Stimulated activated CD4-positive, alpha-beta T cell treated with anti-CD3 and anti-CD28 coated beads, Interleukin-12 subunit alpha, Interleukin-12 subunit beta, amount 100 ng/mL, for 48 hours (primary cell): ENCODE results near the gene MNAT1.
A peak's percentile ranks its signal among the peaks of the same experiment; 100 is the strongest.
"Not testable (repeated sequence)": the region's sequence is repeated elsewhere in the genome, so short reads cannot be mapped to it uniquely, and the experiment has no call there.

ENCODE experiments used
- DNase-seq, 3 donors: peaks; one replicate each; pipeline ENCODE4 v3.0.0-alpha.2; 2020; ENCODE audit warnings: low read depth in 2 of 3, low spot score in 1 of 3

MNAT1 gene

GRCh38 chr14:60734465-60735242 lies at the start of gene MNAT1:
TSS of gene MNAT1 (plus strand) at chr14:60734761. CDS start at chr14:60734863, 102 bp downstream.
- DNase-seq = peak; percentile 63 to 80 (median 70)

- no peak for DNase-seq
These were observed 47.7 kb upstream of the MNAT1 start for GRCh38 chr14:60686865-60687264.

DNA sequence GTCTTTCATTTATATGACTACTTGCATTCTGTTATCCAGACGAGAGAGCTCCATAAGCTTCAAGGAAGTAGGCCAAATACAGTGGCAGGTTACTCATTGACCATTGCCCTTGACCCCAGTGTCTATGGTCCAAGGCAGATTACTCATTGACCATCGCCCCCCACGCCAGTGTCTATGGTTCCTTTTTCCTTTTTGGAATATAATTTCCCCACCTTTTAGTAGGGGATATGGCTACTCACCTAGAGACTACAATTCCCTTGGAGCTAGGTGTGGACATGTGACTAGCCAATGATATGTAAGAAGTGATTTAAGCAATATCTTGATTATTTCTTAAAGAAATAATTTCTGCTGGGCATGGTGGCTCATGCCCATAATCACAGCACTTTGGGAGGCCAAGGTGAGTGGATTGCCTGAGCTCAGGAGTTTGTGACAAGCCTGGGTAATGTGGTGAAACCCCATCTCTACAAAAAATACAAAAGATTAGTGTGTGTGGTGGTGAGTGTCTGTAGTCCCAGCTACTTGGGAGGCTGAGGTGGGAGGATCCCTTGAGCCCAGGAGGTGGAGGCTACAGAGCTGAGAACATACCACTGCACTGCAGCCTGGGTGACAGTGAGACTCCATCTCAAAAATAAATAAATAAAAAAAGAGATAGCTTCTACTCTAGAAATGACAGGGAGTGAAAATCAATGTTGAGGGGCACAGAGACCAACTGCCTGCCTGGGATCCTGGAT lies 43.0 kb upstream of the MNAT1 start:
- DNase-seq = no peak

GRCh38 chr14:60695327-60695726 lies 39.2 kb upstream of the MNAT1 start:
- no peak for DNase-seq

DNA sequence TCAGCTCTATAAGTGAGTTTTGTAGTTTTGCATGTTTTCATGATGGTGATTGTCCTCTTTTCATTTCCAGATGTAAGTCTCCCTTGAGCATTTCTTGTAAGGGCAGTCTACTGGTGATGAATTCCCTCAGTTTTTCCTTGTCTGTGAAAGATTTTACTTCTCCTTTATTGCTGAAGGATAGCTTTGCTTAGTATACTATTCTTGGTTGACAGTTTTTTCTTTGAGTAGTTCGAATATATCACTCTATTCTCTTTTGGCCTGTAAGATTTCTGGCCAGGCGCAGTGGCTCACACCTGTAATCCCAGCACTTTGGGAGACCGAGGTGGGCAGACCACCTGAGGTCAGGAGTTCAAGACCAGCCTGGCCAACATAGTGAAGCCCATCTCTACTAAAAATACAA lies 34.0 kb upstream of the MNAT1 start:
- no peak for DNase-seq

DNA sequence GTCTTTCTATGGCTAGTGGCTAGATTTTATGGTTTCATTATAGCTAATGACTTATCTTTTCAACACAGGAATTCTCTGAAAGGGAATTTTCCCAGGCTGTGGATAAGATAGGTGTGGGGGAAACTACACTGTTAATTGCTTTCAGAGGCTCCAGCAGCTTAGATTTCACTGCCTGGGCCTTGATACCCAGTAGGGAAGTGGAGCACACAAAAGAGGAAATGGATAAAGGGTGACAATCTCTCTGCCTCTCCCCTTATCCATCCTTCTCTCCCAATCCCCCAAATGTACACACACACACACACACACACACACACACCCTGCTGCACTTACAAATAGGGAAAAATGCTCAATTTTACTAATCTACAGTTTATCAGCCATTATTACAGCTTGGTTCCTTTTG lies 29.5 kb upstream of the MNAT1 start:
- DNase-seq = no peak

DNA sequence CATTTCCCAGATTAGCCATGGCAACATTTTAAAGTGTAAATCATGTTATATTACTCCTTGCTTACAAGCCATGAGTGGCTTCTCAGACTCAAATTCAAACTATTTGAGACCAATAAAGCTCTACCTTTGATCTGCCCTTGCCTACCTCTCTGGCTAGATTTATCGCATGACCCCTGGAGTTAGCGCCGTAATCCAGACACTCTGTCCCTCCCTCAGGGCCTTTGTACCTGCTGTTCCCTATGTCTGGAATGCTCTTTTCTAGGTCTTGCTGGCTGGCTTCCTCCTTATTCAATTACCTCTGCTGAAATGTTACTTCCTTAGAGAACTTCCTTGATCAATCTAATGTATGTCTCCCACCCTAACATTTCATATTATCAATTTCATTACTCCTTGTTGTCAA lies 26.7 kb upstream of the MNAT1 start:
- no peak for DNase-seq

GRCh38 chr14:60710494-60710893 lies 24.1 kb upstream of the MNAT1 start:
- no peak for DNase-seq

DNA sequence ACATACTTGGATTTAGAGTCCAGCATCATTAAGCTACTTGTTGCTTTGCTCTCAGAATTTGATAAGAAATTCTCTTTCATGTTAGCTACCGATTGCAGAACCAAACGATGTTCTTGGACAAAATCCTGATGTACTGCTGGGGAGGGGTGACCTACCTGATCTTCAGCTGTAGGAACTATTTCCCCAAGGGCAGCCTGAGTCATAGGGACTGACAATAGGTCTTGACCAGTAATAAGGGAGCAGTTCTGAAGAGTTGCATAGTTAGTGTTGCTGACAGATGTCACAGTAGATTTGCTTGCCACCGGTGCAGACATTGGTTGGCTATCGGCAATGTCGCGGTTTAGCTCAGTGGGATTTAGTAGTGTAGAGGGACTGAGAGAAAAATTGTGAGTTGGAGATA lies 21.0 kb upstream of the MNAT1 start:
- no peak for DNase-seq

DNA sequence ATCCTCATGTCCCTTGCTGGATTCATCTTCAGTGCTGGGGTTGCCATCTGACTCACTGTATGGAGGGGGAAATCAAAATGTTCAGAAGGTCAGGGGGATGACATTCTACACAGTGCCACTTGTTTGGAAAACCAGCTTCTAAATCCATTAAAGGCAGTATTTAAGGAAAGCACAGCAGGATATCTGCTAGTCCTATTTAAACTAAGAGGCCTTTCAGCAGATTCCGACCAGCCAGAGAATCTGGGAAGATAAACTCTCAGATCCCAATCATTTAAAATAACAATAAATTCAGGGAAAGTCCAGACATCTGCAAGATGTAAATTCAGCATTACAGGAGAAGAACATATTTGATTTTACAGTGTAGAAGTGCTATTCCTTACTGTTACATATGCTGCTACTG lies 14.2 kb upstream of the MNAT1 start:
- no peak for DNase-seq

- DNase-seq = no peak
These were observed 13.6 kb upstream of the MNAT1 start for GRCh38 chr14:60720962-60721325.

DNA sequence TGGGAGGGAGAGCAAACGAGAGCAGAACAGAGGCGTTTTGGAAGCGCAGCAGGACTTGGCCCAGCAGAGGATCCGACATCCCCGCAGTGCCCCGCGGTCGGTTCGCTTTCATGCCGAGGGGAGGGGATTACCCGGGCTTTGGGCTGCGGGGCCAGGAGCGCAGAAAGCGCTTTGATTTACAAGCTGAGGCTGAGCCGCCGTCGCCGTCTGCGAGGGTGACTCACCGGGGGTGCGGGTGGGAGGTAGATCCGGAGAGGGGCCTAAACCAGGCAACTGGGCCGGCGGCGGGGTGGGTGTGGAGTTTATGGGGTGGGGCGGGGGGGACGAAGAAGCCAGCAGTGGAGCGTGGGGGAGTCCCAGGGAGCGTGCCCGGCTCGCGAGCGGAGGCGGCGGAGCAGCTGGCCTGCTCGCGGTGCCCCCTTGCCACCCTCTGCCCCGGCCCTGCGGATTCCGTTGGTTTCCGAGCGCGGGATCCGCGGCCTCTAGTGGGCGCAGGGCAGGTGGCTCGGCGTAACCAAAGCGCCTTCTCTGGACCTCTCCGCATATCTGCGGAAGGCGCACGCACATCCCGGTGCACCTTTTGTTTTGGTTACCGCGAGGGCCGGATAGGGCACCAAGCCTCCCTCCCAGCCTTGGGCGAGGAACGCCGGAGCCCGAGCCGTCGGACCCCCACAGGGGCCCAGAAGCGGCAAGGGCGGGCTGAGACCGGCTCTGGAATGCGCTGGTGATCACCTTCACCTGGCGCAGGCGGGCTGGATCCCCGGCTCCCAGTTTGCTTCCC lies 13.0 kb upstream of the MNAT1 start:
- peak in 1 of 3 donors; percentile 26 for DNase-seq

- no peak for DNase-seq
These were observed 12.5 kb upstream of the MNAT1 start for GRCh38 chr14:60722107-60722356.

DNA sequence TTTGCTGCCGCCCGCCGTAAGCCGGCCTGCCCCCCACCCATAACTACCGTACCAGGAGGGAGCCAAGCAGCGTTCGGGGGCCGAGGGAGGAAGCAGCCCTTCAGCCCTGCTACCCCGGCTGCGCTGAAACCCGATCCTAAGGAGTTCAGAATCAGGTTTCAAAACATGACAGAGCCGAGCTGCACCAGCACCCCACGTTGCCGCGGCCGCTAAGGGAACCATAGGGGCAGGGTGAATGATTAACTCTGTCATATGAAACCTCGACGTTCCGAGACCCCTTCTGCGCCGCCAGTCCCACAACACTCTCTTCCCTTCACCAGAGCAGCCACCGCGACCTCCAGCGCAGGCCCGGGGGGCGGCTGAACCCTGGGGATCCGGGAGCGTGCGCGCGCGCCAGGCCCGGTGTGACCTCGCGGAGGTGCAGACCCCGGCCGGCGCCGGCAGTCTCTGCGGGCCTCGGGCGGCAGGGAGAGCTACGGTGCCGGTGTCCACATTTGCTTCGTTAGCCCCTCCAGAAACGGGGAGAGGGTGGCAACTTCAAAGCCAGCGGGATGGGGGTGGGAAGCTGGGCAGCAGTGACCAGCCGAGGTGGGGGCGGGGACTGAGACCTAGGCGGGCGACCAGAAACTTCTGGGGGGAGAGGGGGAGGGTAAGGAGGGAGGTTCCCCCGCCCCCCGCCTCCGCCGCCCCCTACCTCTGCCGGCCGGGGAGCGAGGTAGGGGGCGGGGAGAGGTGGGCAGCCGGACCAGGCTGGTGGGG lies 12.0 kb upstream of the MNAT1 start:
- no peak for DNase-seq

GRCh38 chr14:60723116-60723906 lies 11.2 kb upstream of the MNAT1 start:
- no peak for DNase-seq

GRCh38 chr14:60723907-60724618 lies 10.5 kb upstream of the MNAT1 start, which contains the start of gene SIX4:
TSS of gene SIX4 (minus strand) at chr14:60724351. CDS start at chr14:60724074, 277 bp downstream.
- DNase-seq = no peak

GRCh38 chr14:60731291-60731690 lies 3.3 kb upstream of the MNAT1 start:
- DNase-seq = not testable (repeated sequence)

DNA sequence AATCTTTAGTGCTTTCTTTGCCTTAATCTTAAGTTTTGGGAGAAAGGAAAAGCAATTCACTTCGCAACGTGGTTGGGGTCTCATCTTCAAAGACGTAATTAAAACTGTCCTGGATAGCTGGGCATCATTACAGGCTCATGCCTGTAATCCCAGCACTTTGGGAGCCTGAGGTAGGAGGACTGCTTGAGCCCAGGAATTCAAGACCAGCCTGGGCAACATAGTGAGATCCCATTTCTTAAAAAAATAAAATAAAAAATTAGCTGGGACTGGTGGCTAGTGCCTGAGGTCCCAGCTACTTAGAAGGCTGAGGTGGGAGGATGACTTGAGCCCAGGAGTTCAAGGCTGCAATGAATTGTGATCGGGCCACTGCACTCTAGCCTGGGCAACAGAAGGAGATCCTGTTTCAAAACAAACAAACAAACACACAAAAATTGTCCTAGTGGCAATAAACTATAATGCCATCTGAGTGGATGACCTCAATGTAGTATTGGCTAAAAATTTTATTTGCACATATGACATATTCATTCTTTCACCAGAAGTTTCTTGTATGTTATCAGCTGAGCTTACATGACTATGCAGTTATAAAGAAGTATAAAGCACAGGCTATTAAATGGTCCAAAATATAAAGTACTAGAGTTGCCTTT lies 1.6 kb upstream of the MNAT1 start:
- DNase-seq = no peak

GRCh38 chr14:60735416-60735815 lies 855 bp downstream of the MNAT1 start:
- DNase-seq = no peak
